ENCODE measurements around the gene PRKCA.

DNA sequence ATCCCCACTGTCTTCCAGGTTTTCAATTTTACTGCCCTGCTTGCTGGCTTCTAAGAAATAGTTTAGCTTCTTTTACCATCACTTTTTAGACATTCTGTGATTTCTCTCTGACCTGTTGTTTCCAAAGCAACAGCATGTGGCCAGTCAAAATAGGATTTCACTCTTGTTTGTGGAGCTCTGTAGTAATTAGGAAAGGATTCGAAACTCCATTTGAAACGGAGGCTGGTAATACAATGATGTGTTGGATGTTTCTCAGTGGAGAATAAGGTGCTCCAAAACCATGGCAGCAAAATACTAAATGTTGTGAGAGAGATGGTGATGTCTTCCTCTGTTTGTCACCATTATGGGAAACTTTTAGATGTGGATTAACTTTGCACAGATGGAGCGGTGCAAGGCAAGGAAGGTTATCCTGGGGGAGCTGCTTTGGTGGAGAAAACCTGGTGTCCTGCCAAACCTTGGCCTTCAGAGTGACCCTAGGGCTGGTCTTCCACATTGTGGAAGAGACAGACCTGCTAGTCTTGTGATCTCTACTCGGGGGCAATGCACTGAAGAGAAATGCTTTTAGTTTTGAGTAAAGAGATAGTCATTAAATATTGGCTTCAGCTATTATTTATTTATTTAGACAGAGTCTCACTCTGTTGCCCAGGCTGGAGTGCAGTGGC, 79.4 kb downstream of the PRKCA start:
- TF ChIP-seq, protein P1, sequence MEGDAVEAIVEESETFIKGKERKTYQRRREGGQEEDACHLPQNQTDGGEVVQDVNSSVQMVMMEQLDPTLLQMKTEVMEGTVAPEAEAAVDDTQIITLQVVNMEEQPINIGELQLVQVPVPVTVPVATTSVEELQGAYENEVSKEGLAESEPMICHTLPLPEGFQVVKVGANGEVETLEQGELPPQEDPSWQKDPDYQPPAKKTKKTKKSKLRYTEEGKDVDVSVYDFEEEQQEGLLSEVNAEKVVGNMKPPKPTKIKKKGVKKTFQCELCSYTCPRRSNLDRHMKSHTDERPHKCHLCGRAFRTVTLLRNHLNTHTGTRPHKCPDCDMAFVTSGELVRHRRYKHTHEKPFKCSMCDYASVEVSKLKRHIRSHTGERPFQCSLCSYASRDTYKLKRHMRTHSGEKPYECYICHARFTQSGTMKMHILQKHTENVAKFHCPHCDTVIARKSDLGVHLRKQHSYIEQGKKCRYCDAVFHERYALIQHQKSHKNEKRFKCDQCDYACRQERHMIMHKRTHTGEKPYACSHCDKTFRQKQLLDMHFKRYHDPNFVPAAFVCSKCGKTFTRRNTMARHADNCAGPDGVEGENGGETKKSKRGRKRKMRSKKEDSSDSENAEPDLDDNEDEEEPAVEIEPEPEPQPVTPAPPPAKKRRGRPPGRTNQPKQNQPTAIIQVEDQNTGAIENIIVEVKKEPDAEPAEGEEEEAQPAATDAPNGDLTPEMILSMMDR (conservative IDR thresholded peaks at IDR 0.05; ENCODE audit: low read depth, low read length) = no peak
- TF ChIP-seq EZH2 (IDR thresholded peaks at IDR 0.05; ENCODE audit: low read length, unreplicated experiment) = no peak
